ENCODE measurements around the gene MRPL27.
"Not testable (repeated sequence)": the region's sequence is repeated elsewhere in the genome, so short reads cannot be mapped to it uniquely, and the experiment has no call there.

Gene MRPL27

DNA sequence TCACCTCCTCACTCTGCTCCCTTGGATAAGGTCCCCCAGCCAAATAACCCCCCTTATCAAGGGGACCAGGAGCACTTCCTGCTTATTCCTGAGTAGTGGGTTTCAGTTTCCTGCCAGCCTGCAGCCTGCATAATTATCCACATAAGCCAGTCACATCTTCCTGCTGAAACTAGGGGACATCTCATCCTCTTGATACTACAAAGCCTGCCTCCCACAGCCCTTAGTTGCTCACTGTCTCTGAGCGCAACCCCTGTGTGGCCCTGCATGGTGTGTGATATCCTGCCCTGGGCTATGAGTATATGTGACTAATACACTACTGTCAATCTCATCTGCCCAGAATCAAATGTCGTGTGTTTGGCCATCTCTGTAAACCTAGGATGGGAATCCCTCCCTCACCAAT is 35.0 kb downstream of the MRPL27 start:
- in situ Hi-C loops (cut with MboI; ENCODE audit: low pct_unique_long_range_greater_than_20kb, low sequenced_read_pairs, unreplicated experiment): no loop called here
- no peak for DNase-seq (ENCODE audit: low spot score)
- TF ChIP-seq, protein P1, sequence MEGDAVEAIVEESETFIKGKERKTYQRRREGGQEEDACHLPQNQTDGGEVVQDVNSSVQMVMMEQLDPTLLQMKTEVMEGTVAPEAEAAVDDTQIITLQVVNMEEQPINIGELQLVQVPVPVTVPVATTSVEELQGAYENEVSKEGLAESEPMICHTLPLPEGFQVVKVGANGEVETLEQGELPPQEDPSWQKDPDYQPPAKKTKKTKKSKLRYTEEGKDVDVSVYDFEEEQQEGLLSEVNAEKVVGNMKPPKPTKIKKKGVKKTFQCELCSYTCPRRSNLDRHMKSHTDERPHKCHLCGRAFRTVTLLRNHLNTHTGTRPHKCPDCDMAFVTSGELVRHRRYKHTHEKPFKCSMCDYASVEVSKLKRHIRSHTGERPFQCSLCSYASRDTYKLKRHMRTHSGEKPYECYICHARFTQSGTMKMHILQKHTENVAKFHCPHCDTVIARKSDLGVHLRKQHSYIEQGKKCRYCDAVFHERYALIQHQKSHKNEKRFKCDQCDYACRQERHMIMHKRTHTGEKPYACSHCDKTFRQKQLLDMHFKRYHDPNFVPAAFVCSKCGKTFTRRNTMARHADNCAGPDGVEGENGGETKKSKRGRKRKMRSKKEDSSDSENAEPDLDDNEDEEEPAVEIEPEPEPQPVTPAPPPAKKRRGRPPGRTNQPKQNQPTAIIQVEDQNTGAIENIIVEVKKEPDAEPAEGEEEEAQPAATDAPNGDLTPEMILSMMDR (IDR thresholded peaks at IDR 0.05; ENCODE audit: extremely low read depth, insufficient read depth, missing control alignments): no peak

DNA sequence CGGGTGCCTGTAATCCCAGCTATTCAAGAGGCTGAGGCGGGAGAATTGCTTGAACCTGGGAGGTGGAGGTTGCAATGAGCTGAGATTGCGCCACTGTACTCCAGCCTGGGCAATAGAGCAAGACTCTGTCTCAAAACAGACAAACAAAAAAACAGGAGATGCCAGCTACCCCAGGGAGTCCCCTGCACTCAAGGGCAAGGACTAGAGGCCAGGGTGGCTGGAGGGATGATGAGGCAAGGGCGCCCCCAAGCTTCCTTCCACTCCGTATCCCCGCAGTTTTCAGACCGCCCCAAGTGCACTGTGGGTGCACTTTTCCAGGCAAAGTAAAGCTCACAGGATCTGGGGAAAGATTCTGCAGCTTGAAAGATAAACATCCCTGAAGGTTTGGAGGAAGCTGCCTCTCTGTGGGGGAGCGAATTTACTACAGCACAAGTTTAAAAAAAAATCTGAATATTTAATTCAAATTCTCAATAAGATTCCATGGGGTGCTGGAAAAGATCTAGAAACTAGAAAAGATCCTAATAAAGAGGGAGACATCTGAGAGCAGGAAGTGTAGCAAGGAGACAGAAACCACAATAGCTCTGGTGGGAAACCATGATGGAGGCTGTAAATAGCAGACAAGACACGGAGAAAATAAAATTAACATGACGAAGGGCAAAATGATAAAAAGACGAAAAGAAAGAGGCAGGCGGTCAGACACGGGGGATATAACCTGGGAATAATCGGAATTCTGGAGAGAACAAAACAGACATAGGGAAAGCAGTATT is 39.5 kb downstream of the MRPL27 start:
- TF ChIP-seq, protein P1 (IDR thresholded peaks at IDR 0.05; ENCODE audit: extremely low read depth, insufficient read depth, missing control alignments): peak; percentile 23
- DNase-seq (ENCODE audit: low spot score); in situ Hi-C loops (cut with MboI; ENCODE audit: low pct_unique_long_range_greater_than_20kb, low sequenced_read_pairs, unreplicated experiment): not testable (repeated sequence)

DNA sequence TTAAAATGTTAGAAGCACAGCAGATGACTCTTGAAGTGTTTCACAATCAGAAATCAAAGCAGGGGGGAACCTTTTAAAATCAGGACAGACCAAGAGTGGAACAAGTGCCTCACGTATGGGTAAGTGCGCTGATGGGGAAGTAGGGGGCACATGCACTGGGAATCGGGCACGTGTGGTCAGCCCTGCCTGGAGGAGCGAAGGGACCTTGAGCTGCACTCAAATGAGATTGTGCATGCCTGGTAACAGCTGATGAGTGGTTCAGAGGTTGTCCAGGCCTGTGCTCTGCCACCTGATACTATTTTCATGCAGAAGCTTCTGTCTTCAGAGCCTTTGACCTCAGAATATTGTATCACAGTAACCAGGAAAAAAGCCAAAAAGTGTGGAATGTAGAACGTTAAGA is 40.8 kb downstream of the MRPL27 start:
- DNase-seq (ENCODE audit: low spot score): no peak
- in situ Hi-C loops (cut with MboI; ENCODE audit: low pct_unique_long_range_greater_than_20kb, low sequenced_read_pairs, unreplicated experiment): no loop called here
- TF ChIP-seq, protein P1 (IDR thresholded peaks at IDR 0.05; ENCODE audit: extremely low read depth, insufficient read depth, missing control alignments): no peak

DNA sequence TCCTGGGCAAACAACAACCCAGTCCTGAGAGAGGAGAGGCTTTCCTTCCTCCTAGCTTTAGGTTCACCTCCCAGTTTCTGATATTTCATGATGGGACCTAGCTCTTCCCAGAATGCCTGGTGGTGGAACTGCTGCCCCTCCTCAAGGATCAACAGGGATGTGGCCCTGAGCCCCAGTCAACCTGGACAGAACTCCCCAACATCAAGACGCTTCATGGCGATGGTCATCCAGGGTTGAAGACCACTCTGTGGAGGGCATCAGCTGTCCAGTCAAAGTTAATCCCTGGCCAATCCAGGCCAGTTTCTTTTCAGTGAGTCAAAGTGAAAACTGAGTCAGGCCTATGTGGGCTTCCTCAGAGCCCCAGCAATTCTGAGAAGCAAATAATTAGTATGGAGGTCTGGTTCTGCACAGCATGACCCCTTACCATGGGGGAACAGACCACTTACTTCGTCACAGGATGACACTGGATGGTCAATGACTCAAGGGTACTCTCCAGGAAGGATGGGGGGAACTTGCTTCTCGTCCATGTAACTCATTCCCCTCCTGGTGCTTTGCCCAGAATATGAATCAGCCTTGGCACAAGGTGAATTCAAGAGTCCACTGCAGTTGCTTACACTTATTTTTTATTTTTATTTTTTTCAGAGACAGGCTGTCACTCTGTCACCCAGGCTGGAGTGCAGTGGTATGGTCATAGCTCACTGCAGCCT is 41.7 kb downstream of the MRPL27 start:
- DNase-seq (ENCODE audit: low spot score): no peak
- TF ChIP-seq, protein P1 (IDR thresholded peaks at IDR 0.05; ENCODE audit: extremely low read depth, insufficient read depth, missing control alignments): no peak
- in situ Hi-C loops (cut with MboI; ENCODE audit: low pct_unique_long_range_greater_than_20kb, low sequenced_read_pairs, unreplicated experiment): no loop called here

DNA sequence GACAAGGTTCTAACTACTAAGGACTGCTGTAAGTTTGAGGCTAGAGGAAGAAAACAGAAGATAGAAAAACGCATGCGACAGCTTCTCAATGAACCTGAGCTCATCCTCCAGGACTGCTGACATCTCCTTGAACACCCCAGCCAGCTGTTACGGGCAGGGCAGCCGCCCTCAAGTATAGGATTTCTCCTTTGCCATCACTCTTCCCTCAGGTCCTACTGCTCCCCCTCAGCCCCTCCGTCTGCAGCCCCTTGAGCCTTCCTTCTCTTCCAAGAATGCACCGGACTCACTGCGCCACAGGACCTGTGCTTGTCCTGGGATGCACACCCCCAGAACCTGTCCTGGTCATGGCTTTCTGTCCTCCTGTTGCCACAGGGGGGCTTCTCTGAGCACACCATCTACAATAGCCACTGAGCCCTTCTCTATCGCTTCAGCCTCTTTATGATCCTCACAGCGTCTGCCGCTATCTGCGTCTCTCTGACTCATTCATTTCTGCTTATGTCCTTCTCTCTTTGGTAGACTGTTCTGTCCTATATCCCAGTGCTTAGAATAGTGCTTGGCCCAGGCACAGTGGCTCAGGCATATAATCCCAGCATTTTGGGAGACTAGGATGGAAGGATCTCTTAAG is 42.7 kb downstream of the MRPL27 start:
- TF ChIP-seq, protein P1 (IDR thresholded peaks at IDR 0.05; ENCODE audit: extremely low read depth, insufficient read depth, missing control alignments): no peak
- in situ Hi-C loops (cut with MboI; ENCODE audit: low pct_unique_long_range_greater_than_20kb, low sequenced_read_pairs, unreplicated experiment): no loop called here
- DNase-seq (ENCODE audit: low spot score): no peak

DNA sequence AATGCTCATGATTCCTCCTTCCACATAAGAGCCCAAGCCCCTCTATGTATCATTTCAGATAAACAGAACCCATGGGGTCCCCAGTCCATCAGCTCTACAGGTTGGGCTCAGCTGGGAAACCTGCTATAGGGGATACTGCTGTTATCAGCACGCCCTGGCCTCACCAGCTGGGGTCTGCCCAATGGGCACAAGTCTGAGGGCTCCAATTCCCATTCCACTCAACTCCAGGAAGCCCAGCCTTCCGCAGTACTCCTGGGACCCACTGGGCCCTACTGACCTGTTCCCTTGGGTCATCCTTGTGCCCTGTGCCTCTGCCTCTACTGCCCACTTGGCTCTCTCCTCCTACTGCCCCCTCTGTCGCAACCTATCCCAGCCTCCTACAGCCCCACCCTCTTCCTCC is 43.3 kb downstream of the MRPL27 start:
- TF ChIP-seq, protein P1 (IDR thresholded peaks at IDR 0.05; ENCODE audit: extremely low read depth, insufficient read depth, missing control alignments): no peak
- DNase-seq (ENCODE audit: low spot score): no peak
- in situ Hi-C loops (cut with MboI; ENCODE audit: low pct_unique_long_range_greater_than_20kb, low sequenced_read_pairs, unreplicated experiment): no loop called here

Measured in GM13977 (cell line).